Mesenchymal stem cell (in vitro differentiated cells and primary cell): Measurements from ENCODE around the gene PIGR.

Experiments
- DNase-seq: peaks from one replicate; pipeline ENCODE4 v3.0.0-alpha.2; 2013
- H2AFZ ChIP-seq: one replicate; pipeline ENCODE4 v1.6.1; 2013; ENCODE audit warnings: low read depth, mild to moderate bottlenecking, control low read depth, inconsistent platforms, low read length, moderate library complexity
- H2AK5ac ChIP-seq: 2 replicates; pipeline ENCODE4 v1.6.1; 2013; ENCODE audit warnings: low read length, moderate library complexity, mild to moderate bottlenecking, inconsistent platforms; ENCODE audit not compliant: severe bottlenecking
- H2BK120ac ChIP-seq: one replicate; pipeline ENCODE4 v1.6.1; 2013; ENCODE audit warnings: low read depth, mild to moderate bottlenecking, inconsistent platforms, low read length, moderate library complexity
- H2BK12ac ChIP-seq, 2 experiments: one replicate each; pipeline ENCODE4 v1.6.1; 2013; ENCODE audit warnings: inconsistent platforms in 2 of 2, low read length in 2 of 2, mild to moderate bottlenecking in 2 of 2, moderate library complexity in 2 of 2, control low read depth in 1 of 2
- H2BK15ac ChIP-seq: one replicate; pipeline ENCODE4 v1.6.1; 2013; ENCODE audit warnings: mild to moderate bottlenecking, low read depth, inconsistent platforms; ENCODE audit not compliant: poor library complexity, severe bottlenecking
- H2BK5ac ChIP-seq: 2 replicates; pipeline ENCODE4 v1.6.1; 2013; ENCODE audit warnings: low read depth, mild to moderate bottlenecking, low read length, control low read depth, inconsistent platforms; ENCODE audit not compliant: poor library complexity, severe bottlenecking
- H3K14ac ChIP-seq, 2 experiments: one replicate each; pipeline ENCODE4 v1.6.1; 2013; ENCODE audit warnings: inconsistent platforms in 2 of 2, low read length in 2 of 2, control low read depth in 1 of 2, mild to moderate bottlenecking in 1 of 2, moderate library complexity in 1 of 2
- H3K18ac ChIP-seq, 2 experiments: one replicate each; pipeline ENCODE4 v1.6.1; 2013; ENCODE audit warnings: inconsistent platforms in 2 of 2, low read length in 2 of 2, control low read depth in 1 of 2, low read depth in 1 of 2, mild to moderate bottlenecking in 1 of 2
- H3K23ac ChIP-seq, 2 experiments: one replicate each; pipeline ENCODE4 v1.6.1; 2013; ENCODE audit warnings: inconsistent platforms in 2 of 2, low read length in 2 of 2, mild to moderate bottlenecking in 2 of 2, moderate library complexity in 2 of 2, control low read depth in 1 of 2
- H3K27ac ChIP-seq: 2 replicates; pipeline ENCODE4 v1.5.1; 2013; ENCODE audit warnings: mild to moderate bottlenecking, moderate library complexity, low read length, control low read depth, inconsistent platforms; ENCODE audit not compliant: poor library complexity, severe bottlenecking
- H3K27me3 ChIP-seq, 2 experiments: 2 replicates each; pipeline versions ENCODE4 v1.6.1 to v1.7.0; 2013; ENCODE audit warnings: low read length in 2 of 2, mild to moderate bottlenecking in 2 of 2, moderate library complexity in 2 of 2, control low read depth in 1 of 2, inconsistent platforms in 1 of 2; ENCODE audit not compliant: control insufficient read depth in 1 of 2, insufficient read depth in 1 of 2
- H3K36me3 ChIP-seq, 2 experiments: 2 replicates each; pipeline versions ENCODE4 v1.6.1 to v1.7.0; 2013; ENCODE audit warnings: low read length in 2 of 2, control low read depth in 1 of 2, inconsistent platforms in 1 of 2, low read depth in 1 of 2, mild to moderate bottlenecking in 1 of 2; ENCODE audit not compliant: insufficient read depth in 2 of 2, control insufficient read depth in 1 of 2
- H3K4ac ChIP-seq, 2 experiments: one replicate each; pipeline ENCODE4 v1.6.1; 2013; ENCODE audit warnings: inconsistent platforms in 2 of 2, low read length in 2 of 2, mild to moderate bottlenecking in 2 of 2, moderate library complexity in 2 of 2, control low read depth in 1 of 2, low read depth in 1 of 2
- H3K4me1 ChIP-seq: 2 replicates; pipeline ENCODE4 v1.6.1; 2013; ENCODE audit warnings: low read depth, low read length, control low read depth; ENCODE audit not compliant: control insufficient read depth, insufficient read depth
- H3K4me2 ChIP-seq: 2 replicates; pipeline ENCODE4 v1.6.1; 2013; ENCODE audit warnings: low read length, mild to moderate bottlenecking, inconsistent platforms; ENCODE audit not compliant: poor library complexity, severe bottlenecking
- H3K4me3 ChIP-seq, 2 experiments: 2 replicates each; pipeline versions ENCODE4 v1.5.1 to v1.7.0; 2013; ENCODE audit warnings: low read length in 2 of 2, mild to moderate bottlenecking in 2 of 2, control low read depth in 1 of 2, low read depth in 1 of 2; ENCODE audit not compliant: insufficient read depth in 1 of 2
- H3K79me1 ChIP-seq: replicated peaks from 2 replicates; pipeline ENCODE4 v1.6.1; 2013; ENCODE audit warnings: mild to moderate bottlenecking, control low read depth, low read length, inconsistent platforms; ENCODE audit not compliant: poor library complexity, severe bottlenecking
- H3K9ac ChIP-seq: 2 replicates; pipeline ENCODE4 v1.7.0; 2013; ENCODE audit warnings: mild to moderate bottlenecking, low read length, moderate library complexity
- H3K9me3 ChIP-seq: 2 replicates; pipeline ENCODE4 v1.7.0; 2013; ENCODE audit warnings: mild to moderate bottlenecking, low read length; ENCODE audit not compliant: control insufficient read depth
- H4K8ac ChIP-seq: one replicate; pipeline ENCODE4 v1.6.1; 2013; ENCODE audit warnings: inconsistent platforms, mild to moderate bottlenecking, low read length, moderate library complexity
- H4K91ac ChIP-seq: one replicate; pipeline ENCODE4 v1.6.1; 2013; ENCODE audit warnings: mild to moderate bottlenecking, low read length, inconsistent platforms
- whole genome bisulfite sequencing: methylation state at CpG from one replicate; pipeline ENCODE4 v1.1.7; 2013; ENCODE audit warnings: mixed read lengths; 5-methylcytosine and 5-hydroxymethylcytosine counted together

The PIGR gene

DNA sequence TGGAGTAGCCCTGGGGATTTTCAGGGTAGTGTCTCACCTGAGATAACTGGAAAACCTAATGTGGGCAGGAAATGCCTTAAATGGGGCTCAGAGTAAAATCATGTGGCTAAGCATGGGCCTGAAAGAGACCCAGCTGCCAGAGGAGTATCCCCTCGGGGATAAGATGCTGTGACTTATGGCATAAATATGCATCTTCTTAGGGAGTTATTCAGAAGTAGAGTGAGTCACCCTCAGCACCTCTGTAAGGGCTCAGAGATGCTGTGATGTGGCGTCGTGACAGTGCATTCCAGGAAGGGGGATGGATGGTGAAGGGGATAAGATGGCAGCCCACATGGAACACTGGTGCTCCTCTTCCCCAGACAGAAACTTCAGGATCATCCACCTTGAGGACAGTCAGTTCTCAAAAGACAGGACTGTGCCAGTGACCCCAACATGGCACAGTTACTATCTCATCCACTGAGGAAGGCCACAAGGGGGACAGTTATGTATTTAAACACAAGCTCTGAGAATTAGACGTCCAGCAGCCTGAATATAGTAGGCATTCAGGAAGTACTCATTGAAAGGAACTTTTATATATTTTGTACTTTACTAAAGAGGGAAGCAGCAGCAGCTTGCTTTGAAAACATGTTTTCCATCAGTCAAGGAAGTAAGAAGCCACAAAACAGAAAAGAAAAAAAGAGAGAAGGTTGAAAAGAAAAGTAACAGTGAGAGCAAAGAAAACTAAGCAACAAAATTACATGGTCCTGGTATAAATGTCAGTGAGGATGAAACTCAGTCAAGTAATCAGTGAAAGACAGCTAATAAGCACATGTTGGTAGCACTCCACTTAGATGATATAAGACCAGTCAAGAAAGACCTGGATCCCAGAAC lies 40.7 kb downstream of the PIGR start:
- DNase-seq: peak; percentile 85
- Histone ChIP-seq H3K14ac (no peak overlapping the region), H3K4me3 (no peak overlapping the region), H3K4me2 (no peak overlapping the region), H2BK5ac (no peak overlapping the region), H3K9me3 (no peaks in the 10 kb centered on the region), H2BK120ac (no peak overlapping the region), H3K9ac (peak overlapping the region; percentile 15), H3K4me1 (peaks cover 12% of the 10 kb centered on the region), H3K27me3 (peaks cover 14 to 18% of the 10 kb centered on the region in 2 experiments), H2AK5ac (no peak overlapping the region), H2BK12ac (peak overlapping the region in 1 of 2 experiments; percentile 61), H3K27ac (peak overlapping the region; percentile 36), H2AFZ (peak overlapping the region; percentile 36), H3K4ac (no peak overlapping the region), H3K23ac (no peak overlapping the region), H3K36me3 (peaks cover 0 to 5% of the 10 kb centered on the region in 2 experiments), H2BK15ac (no peak overlapping the region), H3K79me1 (no peaks in the 10 kb centered on the region), H4K8ac (peak overlapping the region; percentile 82), H3K18ac (peak overlapping the region in 1 of 2 experiments; percentile 5), H4K91ac (no peak overlapping the region)
- 0% methylated on average over 3 of the region's 4 CpGs for WGBS

DNA sequence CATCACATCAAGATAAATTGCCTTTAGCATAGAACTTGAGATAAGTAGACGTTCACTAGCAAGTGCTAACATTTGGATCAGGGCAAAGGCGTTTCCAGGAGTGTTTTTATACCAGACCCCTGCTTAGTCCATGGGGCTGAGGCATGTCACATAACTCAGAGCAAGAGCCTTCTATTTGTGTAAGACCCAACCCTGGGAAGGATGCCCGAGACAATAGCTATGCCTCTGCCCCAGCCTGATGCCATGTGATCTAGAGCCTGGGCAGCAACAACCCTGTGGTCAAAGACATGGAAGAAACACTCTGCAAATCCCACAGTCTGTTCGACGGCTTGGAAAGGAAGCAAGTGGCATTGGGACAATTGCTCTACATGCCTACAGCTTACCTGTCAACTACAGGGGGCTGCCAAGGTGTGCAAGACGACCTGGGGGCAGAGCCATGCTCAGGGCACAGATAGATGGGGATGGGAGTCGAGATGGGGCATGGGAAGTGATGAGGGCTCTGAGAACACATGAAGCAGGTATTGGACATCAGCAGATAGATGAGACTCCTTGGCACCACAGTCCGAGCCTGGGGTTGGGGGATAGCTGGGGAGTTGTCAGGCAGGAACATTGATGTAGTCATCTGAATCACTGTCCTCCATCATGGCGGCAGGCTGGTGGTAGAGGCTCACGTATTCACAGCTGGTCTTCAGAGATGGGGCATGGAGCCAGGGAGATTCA lies 41.7 kb downstream of the PIGR start:
- H3K14ac ChIP-seq: peak overlapping the region in 1 of 2 experiments; percentile 27
- H2BK120ac ChIP-seq: no peak overlapping the region
- H3K36me3 ChIP-seq: no peaks in the 10 kb centered on the region
- peaks cover 7% of the 10 kb centered on the region for H3K4me1 ChIP-seq
- H3K27ac ChIP-seq: no peak overlapping the region
- 85% methylated on average over 10 of the region's 10 CpGs for WGBS
- H3K4ac ChIP-seq: peak overlapping the region in 1 of 2 experiments; percentile 30
- H2BK15ac ChIP-seq: no peak overlapping the region
- H3K79me1 ChIP-seq: no peaks in the 10 kb centered on the region
- no peak overlapping the region for H2AK5ac ChIP-seq
- peak overlapping the region in 1 of 2 experiments; percentile 45 for H2BK12ac ChIP-seq
- H2AFZ ChIP-seq: no peak overlapping the region
- H3K4me3 ChIP-seq: no peak overlapping the region
- H3K9ac ChIP-seq: no peak overlapping the region
- H4K91ac ChIP-seq: no peak overlapping the region
- H3K18ac ChIP-seq: peak overlapping the region; percentile 5
- no peak overlapping the region for H3K23ac ChIP-seq
- no peak overlapping the region for H2BK5ac ChIP-seq
- DNase-seq: no peak
- H4K8ac ChIP-seq: peak overlapping the region; percentile 4
- peaks cover 4 to 11% of the 10 kb centered on the region in 2 experiments for H3K27me3 ChIP-seq
- no peak overlapping the region for H3K4me2 ChIP-seq
- H3K9me3 ChIP-seq: no peaks in the 10 kb centered on the region

DNA sequence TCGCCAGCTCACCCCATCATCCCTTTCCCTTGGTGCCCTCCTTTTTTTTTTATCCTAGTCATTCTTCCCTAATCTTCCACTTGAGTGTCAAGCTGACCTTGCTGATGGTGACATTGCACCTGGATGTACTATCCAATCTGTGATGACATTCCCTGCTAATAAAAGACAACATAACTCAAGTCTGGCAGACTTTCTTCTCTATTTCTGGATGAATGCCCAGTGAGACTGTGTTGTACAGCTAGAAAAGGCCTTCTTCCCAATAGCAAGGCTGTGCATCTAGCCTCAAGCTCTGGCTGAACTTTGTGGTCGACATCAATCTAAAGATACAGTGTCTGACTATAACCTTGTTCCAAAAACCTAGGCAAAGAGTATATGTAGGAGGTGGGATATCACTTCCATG lies 42.6 kb downstream of the PIGR start:
- H3K4me2 ChIP-seq: no peak overlapping the region
- H3K27me3 ChIP-seq: peaks cover 1 to 3% of the 10 kb centered on the region in 2 experiments
- no peak overlapping the region for H2AFZ ChIP-seq
- no peak overlapping the region for H2BK12ac ChIP-seq
- no peak overlapping the region for H3K9ac ChIP-seq
- H3K4me1 ChIP-seq: peaks cover 6% of the 10 kb centered on the region
- no peaks in the 10 kb centered on the region for H3K79me1 ChIP-seq
- H3K9me3 ChIP-seq: no peaks in the 10 kb centered on the region
- H3K27ac ChIP-seq: no peak overlapping the region
- H2BK15ac ChIP-seq: no peak overlapping the region
- no peaks in the 10 kb centered on the region for H3K36me3 ChIP-seq
- H3K23ac ChIP-seq: no peak overlapping the region
- 87% methylated on average over 2 of the region's 2 CpGs for WGBS
- H3K4me3 ChIP-seq: no peak overlapping the region
- H4K91ac ChIP-seq: no peak overlapping the region
- no peak overlapping the region for H4K8ac ChIP-seq
- H3K18ac ChIP-seq: no peak overlapping the region
- no peak overlapping the region for H3K4ac ChIP-seq
- no peak overlapping the region for H3K14ac ChIP-seq
- no peak for DNase-seq
- no peak overlapping the region for H2AK5ac ChIP-seq
- H2BK5ac ChIP-seq: no peak overlapping the region
- H2BK120ac ChIP-seq: no peak overlapping the region

DNA sequence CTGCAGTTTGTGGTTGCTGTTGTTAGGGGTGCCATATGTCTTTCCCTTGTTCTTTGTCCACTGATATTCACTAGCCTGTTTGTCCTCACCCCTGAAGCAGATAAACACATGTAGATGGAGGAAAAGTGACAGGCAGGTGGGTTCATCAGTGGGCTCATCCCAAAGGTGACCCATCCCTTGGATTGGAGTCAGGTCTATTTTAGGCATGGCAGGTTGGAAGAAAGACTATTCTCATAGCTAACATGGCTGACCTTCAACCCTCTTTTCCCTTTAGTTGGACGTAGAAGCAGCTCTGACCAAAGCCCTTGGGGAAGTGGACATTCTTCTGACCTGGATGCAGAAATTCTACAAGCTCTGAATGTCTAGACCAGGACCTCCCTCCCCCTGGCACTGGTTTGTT lies 43.6 kb downstream of the PIGR start:
- no peak overlapping the region for H2AK5ac ChIP-seq
- H2AFZ ChIP-seq: no peak overlapping the region
- H2BK120ac ChIP-seq: no peak overlapping the region
- no peaks in the 10 kb centered on the region for H3K36me3 ChIP-seq
- peaks cover 10% of the 10 kb centered on the region for H3K4me1 ChIP-seq
- H3K27me3 ChIP-seq: peaks cover 0 to 2% of the 10 kb centered on the region in 2 experiments
- H2BK15ac ChIP-seq: no peak overlapping the region
- H2BK5ac ChIP-seq: no peak overlapping the region
- H3K14ac ChIP-seq: no peak overlapping the region
- no peak overlapping the region for H3K4me2 ChIP-seq
- 91% methylated on average over 1 of the region's 1 CpG for WGBS
- no peak overlapping the region for H3K18ac ChIP-seq
- H4K8ac ChIP-seq: no peak overlapping the region
- H3K9ac ChIP-seq: no peak overlapping the region
- no peaks in the 10 kb centered on the region for H3K9me3 ChIP-seq
- H3K4me3 ChIP-seq: no peak overlapping the region
- H3K27ac ChIP-seq: no peak overlapping the region
- peak overlapping the region in 1 of 2 experiments; percentile 10 for H2BK12ac ChIP-seq
- no peak overlapping the region for H4K91ac ChIP-seq
- no peak overlapping the region for H3K4ac ChIP-seq
- DNase-seq: no peak
- H3K79me1 ChIP-seq: no peaks in the 10 kb centered on the region
- no peak overlapping the region for H3K23ac ChIP-seq
